Mesothelial cell of epicardium (in vitro differentiated cells): ENCODE measurements around the gene SERTM1. TPM values are rescaled to one million over a fixed set of nuclear protein-coding genes. Genes with fewer than 3 reads are reported as not detected.

Source experiments
- DNase-seq, 2 experiments: peaks; one replicate each; pipeline ENCODE4 v3.0.0; 2021; ENCODE audit warnings: low spot score in 2 of 2; ENCODE audit not compliant: unreplicated experiment in 2 of 2
- H3K27ac Mint-ChIP-seq: 2 replicates; pipeline ENCODE4 v1.8.0; 2021; ENCODE audit warnings: mixed read lengths
- H3K27me3 Mint-ChIP-seq: 2 replicates; pipeline ENCODE4 v1.8.0; 2021; ENCODE audit warnings: low read depth, mixed read lengths
- H3K36me3 Mint-ChIP-seq: 2 replicates; pipeline ENCODE4 v1.8.0; 2021; ENCODE audit warnings: mixed read lengths
- H3K4me1 Mint-ChIP-seq: 2 replicates; pipeline ENCODE4 v1.8.0; 2021; ENCODE audit warnings: mixed read lengths
- H3K4me3 Mint-ChIP-seq: 2 replicates; pipeline ENCODE4 v1.8.0; 2021; ENCODE audit warnings: mild to moderate bottlenecking, moderate library complexity, mixed read lengths
- H3K9me3 Mint-ChIP-seq: 2 replicates; pipeline ENCODE4 v1.8.0; 2021; ENCODE audit warnings: mixed read lengths
- CTCF ChIP-seq: fragments of 200-600 bp; sonication (generic); IDR thresholded peaks from one replicate; pipeline ENCODE4 v1.5.0; 2021; ENCODE audit warnings: antibody characterized with exemption; ENCODE audit not compliant: unreplicated experiment
- total RNA-seq: library from RNA; stranded (reverse); gene quantifications from 3 replicates; pipeline ENCODE4 v1.2.1, GENCODE V29; 2021

Gene SERTM1
- total RNA-seq, 1 donor from 2014 or later: 2.6 TPM

- H3K9me3 Mint-ChIP-seq: peaks cover 7% of the 10 kb centered on the region
- no peaks in the 10 kb centered on the region for H3K4me1 Mint-ChIP-seq
- H3K27me3 Mint-ChIP-seq: no peaks in the 10 kb centered on the region
- H3K36me3 Mint-ChIP-seq: no peaks in the 10 kb centered on the region
- peak; percentile 99 for TF ChIP-seq CTCF
- DNase-seq: peak; percentile 33 to 60
- no peak overlapping the region for H3K27ac Mint-ChIP-seq
- no peak overlapping the region for H3K4me3 Mint-ChIP-seq
Measured at GRCh38 chr13:36736119-36736726, 62.4 kb downstream of the SERTM1 start.

GRCh38 chr13:36737524-36738083, 63.8 kb downstream of the SERTM1 start:
- TF ChIP-seq CTCF: no peak
- H3K27ac Mint-ChIP-seq: no peak overlapping the region
- no peak overlapping the region for H3K4me3 Mint-ChIP-seq

GRCh38 chr13:36745436-36745835, 71.6 kb downstream of the SERTM1 start:
- H3K27me3 Mint-ChIP-seq: no peaks in the 10 kb centered on the region
- no peak for TF ChIP-seq CTCF
- H3K4me3 Mint-ChIP-seq: no peak overlapping the region
- H3K4me1 Mint-ChIP-seq: peaks cover 12% of the 10 kb centered on the region
- H3K27ac Mint-ChIP-seq: no peak overlapping the region
- H3K36me3 Mint-ChIP-seq: no peaks in the 10 kb centered on the region
- DNase-seq: no peak
- H3K9me3 Mint-ChIP-seq: peaks cover 39% of the 10 kb centered on the region

More at GRCh38 chr13:36737524-36738083, 63.8 kb downstream of the SERTM1 start:
- Mint-ChIP-seq H3K9me3 (peaks cover 15% of the 10 kb centered on the region), H3K4me1 (no peaks in the 10 kb centered on the region), H3K36me3 (no peaks in the 10 kb centered on the region), H3K27me3 (no peaks in the 10 kb centered on the region)
- no peak for DNase-seq

- peaks cover 41% of the 10 kb centered on the region for H3K9me3 Mint-ChIP-seq
- no peaks in the 10 kb centered on the region for H3K27me3 Mint-ChIP-seq
- no peak overlapping the region for H3K27ac Mint-ChIP-seq
- DNase-seq: no peak
- TF ChIP-seq CTCF: no peak
- peaks cover 3% of the 10 kb centered on the region for H3K36me3 Mint-ChIP-seq
- H3K4me1 Mint-ChIP-seq: peaks cover 12% of the 10 kb centered on the region
- no peak overlapping the region for H3K4me3 Mint-ChIP-seq
Measured at GRCh38 chr13:36746051-36746450, 72.2 kb downstream of the SERTM1 start.

Other genes with a start within 250 kb of the SERTM1 start
- 0.16 to 0.20 TPM (median 0.18 TPM) in 3 replicates for gene CCNA1, start 241.5 kb upstream of the SERTM1 start, total RNA-seq
- 13.6 to 14.1 TPM (median 14.0 TPM) in 3 replicates for gene RFXAP, start 145.2 kb downstream of the SERTM1 start, total RNA-seq
- 30.9 to 32.3 TPM (median 31.9 TPM) in 3 replicates for gene SMAD9, start 246.2 kb downstream of the SERTM1 start, total RNA-seq